GM23248 (cell line): ENCODE results near the gene GPR150. TPM values are rescaled to one million over a fixed set of nuclear protein-coding genes. Genes with fewer than 3 reads are reported as not detected.

Experiments
- DNase-seq: peaks from one replicate; pipeline ENCODE4 v3.0.0-alpha.2; 2015
- H2AFZ ChIP-seq: fragments of 200-600 bp; sonication (generic); 2 replicates; pipeline ENCODE4 v1.6.1; 2016; ENCODE audit warnings: antibody characterized with exemption
- H3F3A ChIP-seq: fragments of 200-600 bp; sonication (generic); 2 replicates; pipeline ENCODE4 v1.6.1; 2016; ENCODE audit warnings: mild to moderate bottlenecking, antibody characterized with exemption, mixed run types; ENCODE audit not compliant: insufficient read depth
- H3K27ac ChIP-seq: fragments of 200-600 bp; sonication (generic); 2 replicates; pipeline ENCODE4 v1.5.1; 2016; ENCODE audit warnings: mild to moderate bottlenecking
- H3K27me3 ChIP-seq: fragments of 200-600 bp; sonication (generic); replicated peaks from 2 replicates; pipeline ENCODE4 v1.6.1; 2016; ENCODE audit warnings: mild to moderate bottlenecking; ENCODE audit not compliant: insufficient read depth
- H3K36me3 ChIP-seq: fragments of 200-600 bp; sonication (generic); 2 replicates; pipeline ENCODE4 v1.6.1; 2016; ENCODE audit warnings: low read depth, mild to moderate bottlenecking
- H3K4me1 ChIP-seq: fragments of 200-600 bp; sonication (generic); 2 replicates; pipeline ENCODE4 v1.6.1; 2016; ENCODE audit warnings: mild to moderate bottlenecking; ENCODE audit not compliant: insufficient read depth
- H3K4me2 ChIP-seq: fragments of 200-600 bp; sonication (generic); one replicate; pipeline ENCODE4 v1.6.1; 2016; ENCODE audit warnings: mild to moderate bottlenecking; ENCODE audit not compliant: unreplicated experiment
- H3K4me3 ChIP-seq: fragments of 200-600 bp; sonication (generic); 2 replicates; pipeline ENCODE4 v1.5.1; 2016; ENCODE audit warnings: mild to moderate bottlenecking
- H3K79me2 ChIP-seq: fragments of 200-600 bp; sonication (generic); 2 replicates; pipeline ENCODE4 v1.6.1; 2016; ENCODE audit warnings: mild to moderate bottlenecking; ENCODE audit not compliant: insufficient read depth
- H3K9ac ChIP-seq: fragments of 200-600 bp; sonication (generic); 2 replicates; pipeline ENCODE4 v1.6.1; 2016; ENCODE audit warnings: mild to moderate bottlenecking
- H3K9me2 ChIP-seq: fragments of 200-600 bp; sonication (generic); 2 replicates; pipeline ENCODE4 v1.6.1; 2016; ENCODE audit warnings: mixed run types, mild to moderate bottlenecking, moderate library complexity; ENCODE audit not compliant: insufficient read depth
- H3K9me3 ChIP-seq: fragments of 200-600 bp; sonication (generic); one replicate; pipeline ENCODE4 v1.6.1; 2017; ENCODE audit warnings: low read depth
- H4K20me1 ChIP-seq: fragments of 200-600 bp; sonication (generic); 2 replicates; pipeline ENCODE4 v1.6.0; 2016; ENCODE audit not compliant: insufficient read depth
- EZH2 ChIP-seq: fragments of 200-600 bp; sonication (generic); IDR thresholded peaks from 2 replicates; pipeline ENCODE4 v1.6.1; 2018; ENCODE audit warnings: antibody characterized with exemption, mild to moderate bottlenecking; ENCODE audit not compliant: insufficient read depth, poor library complexity, severe bottlenecking
- EZH2phosphoT487 ChIP-seq: fragments of 200-600 bp; sonication (generic); IDR thresholded peaks from 2 replicates; pipeline ENCODE4 v1.6.1; 2018; ENCODE audit warnings: antibody characterized with exemption, moderate library complexity, mild to moderate bottlenecking, low read depth; ENCODE audit not compliant: insufficient read depth
- WGBS, 2 experiments: methylation state at CpG; one replicate each; pipeline ENCODE4 v1.1.6; 2015 to 2017; ENCODE audit warnings: low lambda C conversion rate in 2 of 2, low coverage in 1 of 2; ENCODE audit errors: missing lambda C conversion rate in 2 of 2; 5-methylcytosine and 5-hydroxymethylcytosine counted together
- in situ Hi-C: fragments of 300-500 bp; cut with MboI; formaldehyde crosslinking; loops from 2 replicates; pipeline ENCODE4 v1.15.0; 2020
- polyA plus RNA-seq: library from polyadenylated mRNA; unstranded; fragments of >200 nt; fragmentation: Nextera tagmentation; extraction: Ambion mirVana; gene quantifications from 2 replicates; pipeline ENCODE4 v1.2.1, GENCODE V29; 2016
- total RNA-seq: library from RNA; depleted of rRNA; stranded (reverse); fragments of >200 nt; shearing (Covaris generic); gene quantifications from 2 replicates; pipeline ENCODE4 v1.2.3, GENCODE V29; 2014

GPR150 gene
- total and polyA plus RNA-seq, 2 experiments from 2014 or later, result 0.25 to 1.1 TPM

DNA sequence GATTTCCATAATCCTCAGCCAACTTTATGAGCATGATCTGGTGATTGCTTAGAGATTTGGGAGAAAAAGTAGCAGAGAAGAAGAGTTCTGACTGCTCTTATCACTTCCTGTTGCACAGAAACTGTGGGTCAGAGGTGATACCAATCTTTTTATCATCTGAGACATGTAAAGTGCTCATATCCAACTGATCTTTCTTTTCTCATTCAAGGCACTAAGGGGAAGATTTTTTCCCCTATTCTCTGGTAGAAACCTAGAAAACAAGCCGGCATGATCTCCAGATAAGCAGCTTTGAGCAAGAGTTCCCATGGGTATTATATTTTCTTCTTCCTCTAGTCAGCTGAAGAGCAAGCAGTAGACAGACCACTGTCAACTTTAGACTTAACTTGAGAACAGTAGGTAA lies 29.0 kb upstream of the GPR150 start:
- H4K20me1 ChIP-seq, result no peaks in the 10 kb centered on the region
- H2AFZ ChIP-seq, result peak overlapping the region; percentile 26; the same call in 1 of the 2 replicates
- no peak overlapping the region for H3K4me3 ChIP-seq
- no peaks in the 10 kb centered on the region for H3K79me2 ChIP-seq
- H3K27me3 ChIP-seq, result no peaks in the 10 kb centered on the region
- H3K9ac ChIP-seq, result no peak overlapping the region
- H3K4me2 ChIP-seq, result peak overlapping the region; percentile 68
- peak; percentile 1 for DNase-seq
- in situ Hi-C loops, result no loop called here
- 96 to 100% methylated on average over 1 of the region's 1 CpG for WGBS, 2 experiments
- H3F3A ChIP-seq, result peaks cover 24% of the 10 kb centered on the region
- no peak for TF ChIP-seq EZH2phosphoT487
- TF ChIP-seq EZH2, result no peak
- peak overlapping the region; percentile 65 for H3K27ac ChIP-seq
- peaks cover 28% of the 10 kb centered on the region for H3K4me1 ChIP-seq
- no peaks in the 10 kb centered on the region for H3K9me3 ChIP-seq
- no peaks in the 10 kb centered on the region for H3K9me2 ChIP-seq
- H3K36me3 ChIP-seq, result 0 out of 2 replicates have a peak, but pooled peaks cover 3% of the 10 kb centered on the region

DNA sequence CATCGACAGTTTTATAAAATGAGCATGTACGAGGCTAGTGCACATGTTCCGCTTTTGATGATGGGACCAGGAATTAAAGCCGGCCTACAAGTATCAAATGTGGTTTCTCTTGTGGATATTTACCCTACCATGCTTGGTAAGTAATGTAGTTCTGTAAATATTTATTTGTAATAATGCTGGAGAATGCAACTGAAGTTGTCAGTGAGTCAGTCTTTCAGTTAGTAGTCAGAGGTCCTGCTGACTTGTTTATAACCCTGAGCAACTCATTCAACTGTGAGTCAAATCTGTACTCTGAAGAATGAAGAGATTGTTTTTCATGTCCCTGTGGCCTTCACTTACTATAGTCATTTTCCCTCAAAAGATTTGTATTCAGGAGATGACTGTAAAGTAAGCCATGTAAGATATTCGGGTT lies 28.4 kb upstream of the GPR150 start:
- peaks cover 28% of the 10 kb centered on the region for H3K4me1 ChIP-seq
- no peaks in the 10 kb centered on the region for H3K27me3 ChIP-seq
- H3K79me2 ChIP-seq, result no peaks in the 10 kb centered on the region
- peak overlapping the region; percentile 33; the same call in 1 of the 2 replicates for H3K4me3 ChIP-seq
- in situ Hi-C loops, result no loop called here
- peak overlapping the region; percentile 11; the same call in 1 of the 2 replicates for H2AFZ ChIP-seq
- H3K36me3 ChIP-seq, result 0 out of 2 replicates have a peak, but pooled peaks cover 3% of the 10 kb centered on the region
- H3K27ac ChIP-seq, result peak overlapping the region; percentile 65
- no peaks in the 10 kb centered on the region for H4K20me1 ChIP-seq
- H3K4me2 ChIP-seq, result peak overlapping the region; percentile 68
- H3K9me3 ChIP-seq, result no peaks in the 10 kb centered on the region
- no peak overlapping the region for H3K9ac ChIP-seq
- peak; percentile 90 for DNase-seq
- 74 to 75% methylated on average over 5 of the region's 5 CpGs for WGBS, 2 experiments
- peaks cover 24% of the 10 kb centered on the region for H3F3A ChIP-seq
- H3K9me2 ChIP-seq, result no peaks in the 10 kb centered on the region
- TF ChIP-seq EZH2phosphoT487 (no peak), EZH2 (no peak)

DNA sequence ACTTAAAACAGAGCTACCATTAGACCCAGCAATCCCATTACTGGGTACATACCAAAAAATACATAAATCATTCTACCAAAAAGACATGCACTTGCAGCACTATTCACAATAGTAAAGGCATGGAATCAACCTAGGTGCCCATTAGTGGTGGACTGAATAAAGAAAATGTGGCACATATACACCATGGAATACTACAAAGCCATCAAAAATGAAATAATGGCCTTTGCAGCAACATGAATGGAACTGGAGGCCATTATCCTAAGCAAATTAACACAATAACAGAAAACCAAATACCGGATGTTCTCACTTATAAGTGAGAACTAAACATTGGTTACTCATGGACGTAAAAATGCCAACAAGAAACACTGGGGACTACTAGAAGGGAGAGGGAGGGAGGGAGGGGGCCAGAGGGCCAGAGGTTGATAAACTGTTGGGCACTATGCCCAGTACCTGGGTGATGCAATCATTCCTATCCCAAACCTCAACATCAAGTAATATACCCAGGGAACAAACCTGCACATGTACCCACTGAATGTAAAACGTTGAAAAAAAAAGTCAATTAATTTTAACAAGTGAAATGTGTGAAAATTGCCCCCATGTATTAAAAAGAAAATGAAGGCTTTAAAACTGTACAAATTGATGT lies 24.5 kb upstream of the GPR150 start:
- Histone ChIP-seq H3F3A (peaks cover 21% of the 10 kb centered on the region), H3K27me3 (no peaks in the 10 kb centered on the region), H3K4me2 (no peak overlapping the region), H3K79me2 (no peaks in the 10 kb centered on the region), H3K4me3 (no peak overlapping the region), H3K36me3 (0 out of 2 replicates have a peak, but pooled peaks cover 3% of the 10 kb centered on the region), H3K9ac (no peak overlapping the region), H2AFZ (no peak overlapping the region), H3K4me1 (peaks cover 33% of the 10 kb centered on the region), H4K20me1 (no peaks in the 10 kb centered on the region), H3K9me3 (no peaks in the 10 kb centered on the region), H3K9me2 (no peaks in the 10 kb centered on the region), H3K27ac (no peak overlapping the region)
- in situ Hi-C loops, result no loop called here
- DNase-seq, result no peak
- WGBS, 2 experiments, result 94 to 98% methylated on average over 3 of the region's 3 CpGs
- TF ChIP-seq EZH2, result no peak
- TF ChIP-seq EZH2phosphoT487, result no peak

DNA sequence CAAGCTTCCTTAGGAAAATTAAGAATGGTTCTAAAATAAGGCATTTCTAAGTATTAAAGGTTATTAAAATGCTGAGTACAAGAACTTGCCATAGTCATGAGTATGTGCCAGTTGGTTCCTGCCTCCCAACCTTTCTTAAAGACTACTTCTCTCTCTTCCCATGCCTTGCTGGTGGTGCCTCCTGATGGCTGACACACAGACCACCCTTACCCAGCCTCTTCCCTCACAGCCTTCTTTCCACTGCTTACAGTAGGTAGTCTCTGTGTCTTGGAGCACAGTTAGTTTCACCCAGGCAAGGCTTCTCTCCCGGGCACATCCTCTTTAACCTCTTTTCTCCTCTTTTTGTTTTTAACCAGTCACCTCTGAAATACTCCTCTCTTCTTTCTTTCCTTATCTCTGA lies 20.6 kb upstream of the GPR150 start:
- Histone ChIP-seq H3K9ac (no peak overlapping the region), H3K9me3 (no peaks in the 10 kb centered on the region)

More for the DNA sequence above, 20.6 kb upstream of the GPR150 start:
- 94 to 100% methylated on average over 1 of the region's 1 CpG for WGBS, 2 experiments
- Histone ChIP-seq H3K36me3 (peaks cover 8% of the 10 kb centered on the region; the same call in 1 of the 2 replicates), H3F3A (no peaks in the 10 kb centered on the region), H3K79me2 (no peaks in the 10 kb centered on the region), H3K27me3 (no peaks in the 10 kb centered on the region), H3K4me1 (peaks cover 12% of the 10 kb centered on the region; the same call in 1 of the 2 replicates), H3K27ac (no peak overlapping the region), H2AFZ (no peak overlapping the region), H3K4me2 (no peak overlapping the region), H4K20me1 (no peaks in the 10 kb centered on the region), H3K9me2 (no peaks in the 10 kb centered on the region), H3K4me3 (no peak overlapping the region)
- in situ Hi-C loops, result no loop called here
- TF ChIP-seq EZH2phosphoT487 (no peak), EZH2 (no peak)
- no peak for DNase-seq
